ENCODE results near the gene AEBP1.
A peak's percentile ranks its signal among the peaks of the same experiment; 100 is the strongest.

The AEBP1 gene

GRCh38 chr7:44107961-44108767, 4.0 kb downstream of the AEBP1 start:
- ATAC-seq (replicated peaks) (no peak), DNase-seq (no peak)
- H3K27me3 Mint-ChIP-seq: peaks cover 22 to 48% of the 10 kb centered on the region in 2 donors
- no peaks in the 10 kb centered on the region for H3K36me3 Mint-ChIP-seq (ENCODE audit: insufficient read depth)
- H3K27ac Mint-ChIP-seq: no peak overlapping the region
- H3K9me3 Mint-ChIP-seq: no peaks in the 10 kb centered on the region
- no peak overlapping the region for H3K4me3 Mint-ChIP-seq
- H3K4me1 Mint-ChIP-seq (ENCODE audit: low read depth in 2 of 2): peaks cover 0 to 3% of the 10 kb centered on the region in 2 donors

- Mint-ChIP-seq H3K27me3 (peaks cover 17 to 41% of the 10 kb centered on the region in 2 donors), H3K27ac (no peak overlapping the region), H3K4me3 (no peak overlapping the region), H3K4me1 (ENCODE audit: low read depth in 2 of 2) (peaks cover 0 to 2% of the 10 kb centered on the region in 2 donors), H3K9me3 (no peaks in the 10 kb centered on the region), H3K36me3 (ENCODE audit: insufficient read depth) (no peaks in the 10 kb centered on the region)
- DNase-seq (no peak), ATAC-seq (replicated peaks) (no peak)
Observed at GRCh38 chr7:44108768-44109750, 4.9 kb downstream of the AEBP1 start.

- no peaks in the 10 kb centered on the region for H3K36me3 Mint-ChIP-seq (ENCODE audit: insufficient read depth)
- H3K9me3 Mint-ChIP-seq: no peaks in the 10 kb centered on the region
- H3K27ac Mint-ChIP-seq: no peak overlapping the region
Observed at GRCh38 chr7:44109991-44110390, 5.8 kb downstream of the AEBP1 start.

GRCh38 chr7:44110719-44111635, 6.8 kb downstream of the AEBP1 start:
- no peak overlapping the region for H3K27ac Mint-ChIP-seq
- peaks cover 5 to 28% of the 10 kb centered on the region in 2 donors for H3K27me3 Mint-ChIP-seq
- no peaks in the 10 kb centered on the region for H3K4me1 Mint-ChIP-seq (ENCODE audit: low read depth in 2 of 2)
- no peak for DNase-seq
- H3K4me3 Mint-ChIP-seq: no peak overlapping the region
- ATAC-seq (replicated peaks): no peak
- H3K36me3 Mint-ChIP-seq (ENCODE audit: insufficient read depth): no peaks in the 10 kb centered on the region
- H3K9me3 Mint-ChIP-seq: no peaks in the 10 kb centered on the region

More at GRCh38 chr7:44109991-44110390, 5.8 kb downstream of the AEBP1 start:
- DNase-seq (no peak), ATAC-seq (replicated peaks) (no peak)
- Mint-ChIP-seq H3K4me1 (ENCODE audit: low read depth in 2 of 2) (peaks cover 0 to 2% of the 10 kb centered on the region in 2 donors), H3K27me3 (peaks cover 15 to 38% of the 10 kb centered on the region in 2 donors), H3K4me3 (no peak overlapping the region)

GRCh38 chr7:44111761-44112160, 7.6 kb downstream of the AEBP1 start:
- Mint-ChIP-seq H3K27ac (no peak overlapping the region), H3K27me3 (peaks cover 0 to 21% of the 10 kb centered on the region in 2 donors), H3K4me1 (ENCODE audit: low read depth in 2 of 2) (no peaks in the 10 kb centered on the region), H3K9me3 (no peaks in the 10 kb centered on the region), H3K4me3 (no peak overlapping the region), H3K36me3 (ENCODE audit: insufficient read depth) (no peaks in the 10 kb centered on the region)
- ATAC-seq (replicated peaks): no peak
- DNase-seq: no peak

- DNase-seq (no peak), ATAC-seq (replicated peaks) (no peak)
- Mint-ChIP-seq H3K36me3 (ENCODE audit: insufficient read depth) (no peaks in the 10 kb centered on the region), H3K27me3 (peaks cover 0 to 16% of the 10 kb centered on the region in 2 donors), H3K4me1 (ENCODE audit: low read depth in 2 of 2) (no peaks in the 10 kb centered on the region), H3K27ac (no peak overlapping the region), H3K4me3 (no peak overlapping the region), H3K9me3 (no peaks in the 10 kb centered on the region)
Observed at GRCh38 chr7:44112231-44112996, 8.3 kb downstream of the AEBP1 start.

GRCh38 chr7:44112997-44113763, 9.0 kb downstream of the AEBP1 start:
- peaks cover 0 to 8% of the 10 kb centered on the region in 2 donors for H3K27me3 Mint-ChIP-seq
- ATAC-seq (replicated peaks) (no peak), DNase-seq (no peak)
- H3K9me3 Mint-ChIP-seq: no peaks in the 10 kb centered on the region
- peaks cover 0 to 4% of the 10 kb centered on the region in 2 donors for H3K4me1 Mint-ChIP-seq (ENCODE audit: low read depth in 2 of 2)
- no peaks in the 10 kb centered on the region for H3K36me3 Mint-ChIP-seq (ENCODE audit: insufficient read depth)
- H3K4me3 Mint-ChIP-seq: no peak overlapping the region
- H3K27ac Mint-ChIP-seq: no peak overlapping the region

- ATAC-seq (replicated peaks) (no peak), DNase-seq (no peak)
- H3K36me3 Mint-ChIP-seq (ENCODE audit: insufficient read depth): no peaks in the 10 kb centered on the region
- H3K4me3 Mint-ChIP-seq: no peak overlapping the region
- peak overlapping the region in 1 of 2 donors; percentile 11 for H3K27ac Mint-ChIP-seq
- H3K9me3 Mint-ChIP-seq: no peaks in the 10 kb centered on the region
- peaks cover 0 to 5% of the 10 kb centered on the region in 2 donors for H3K4me1 Mint-ChIP-seq (ENCODE audit: low read depth in 2 of 2)
- peaks cover 0 to 1% of the 10 kb centered on the region in 2 donors for H3K27me3 Mint-ChIP-seq
Observed at GRCh38 chr7:44113764-44114354, 9.7 kb downstream of the AEBP1 start.

- Mint-ChIP-seq H3K4me1 (ENCODE audit: low read depth in 2 of 2) (peaks cover under 1 to 5% of the 10 kb centered on the region in 2 donors), H3K4me3 (no peak overlapping the region), H3K27ac (no peak overlapping the region), H3K36me3 (ENCODE audit: insufficient read depth) (no peaks in the 10 kb centered on the region), H3K27me3 (no peaks in the 10 kb centered on the region), H3K9me3 (no peaks in the 10 kb centered on the region)
- ATAC-seq (replicated peaks) (no peak), DNase-seq (no peak)
Observed at GRCh38 chr7:44114586-44115310, 10.6 kb downstream of the AEBP1 start.

GRCh38 chr7:44116087-44116788, 12.1 kb downstream of the AEBP1 start:
- H3K36me3 Mint-ChIP-seq (ENCODE audit: insufficient read depth): no peaks in the 10 kb centered on the region
- no peak for DNase-seq
- ATAC-seq (replicated peaks): no peak
- H3K27ac Mint-ChIP-seq: no peak overlapping the region
- H3K27me3 Mint-ChIP-seq: no peaks in the 10 kb centered on the region
- H3K4me1 Mint-ChIP-seq (ENCODE audit: low read depth in 2 of 2): peaks cover 5% of the 10 kb centered on the region in 2 donors
- no peaks in the 10 kb centered on the region for H3K9me3 Mint-ChIP-seq
- no peak overlapping the region for H3K4me3 Mint-ChIP-seq
